ENCODE results near the gene TBCD.

Gene TBCD

DNA sequence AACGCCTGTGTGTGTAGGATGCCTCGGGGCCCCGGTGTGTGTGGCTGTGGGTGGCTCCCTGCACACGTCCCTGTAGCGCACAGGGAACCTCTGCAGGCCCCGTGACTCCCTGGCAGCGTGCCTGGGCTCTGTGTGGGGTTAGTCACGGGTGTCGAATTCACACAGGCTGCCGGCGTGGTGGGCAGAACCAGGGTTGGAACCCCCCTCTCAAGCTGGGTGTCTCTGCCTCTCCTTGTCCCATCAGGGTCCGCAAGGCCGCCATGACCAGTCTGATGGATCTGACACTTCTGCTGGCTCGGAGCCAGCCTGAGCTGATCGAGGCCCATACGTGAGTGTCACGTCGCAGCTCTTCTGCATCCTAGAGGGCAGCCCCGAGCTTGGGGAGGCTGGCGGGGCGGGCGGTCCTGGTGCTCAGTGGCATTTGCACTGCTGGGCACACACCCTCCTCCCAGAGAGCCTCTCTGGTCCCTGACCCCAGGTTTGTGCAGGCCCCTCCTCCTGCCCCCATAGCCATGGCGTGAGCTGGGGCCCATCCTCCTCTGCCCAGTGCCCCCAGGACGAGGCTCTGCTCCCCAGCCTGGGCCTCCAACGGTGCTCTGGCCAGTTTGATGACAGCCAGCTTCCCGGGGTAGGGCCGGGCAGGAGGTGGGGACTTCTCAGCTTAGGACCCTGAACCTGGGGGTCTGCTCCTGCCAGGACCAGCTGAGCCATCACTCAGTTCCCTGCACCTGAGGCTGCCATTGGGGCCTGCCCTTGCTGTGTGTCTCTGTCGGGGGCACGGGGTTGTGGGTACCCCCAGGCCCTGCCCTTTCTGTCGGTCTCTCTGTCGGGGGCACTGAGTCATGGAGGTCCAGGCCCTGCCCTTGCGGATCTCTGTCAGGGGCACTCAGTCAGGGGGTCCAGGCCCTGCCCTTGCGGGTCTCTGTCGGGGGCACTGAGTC, 176.1 kb downstream of the TBCD start:
- no peak for TF ChIP-seq CTCF (IDR thresholded peaks at IDR 0.05; ENCODE audit: low read depth, low read length, missing control alignments)

DNA sequence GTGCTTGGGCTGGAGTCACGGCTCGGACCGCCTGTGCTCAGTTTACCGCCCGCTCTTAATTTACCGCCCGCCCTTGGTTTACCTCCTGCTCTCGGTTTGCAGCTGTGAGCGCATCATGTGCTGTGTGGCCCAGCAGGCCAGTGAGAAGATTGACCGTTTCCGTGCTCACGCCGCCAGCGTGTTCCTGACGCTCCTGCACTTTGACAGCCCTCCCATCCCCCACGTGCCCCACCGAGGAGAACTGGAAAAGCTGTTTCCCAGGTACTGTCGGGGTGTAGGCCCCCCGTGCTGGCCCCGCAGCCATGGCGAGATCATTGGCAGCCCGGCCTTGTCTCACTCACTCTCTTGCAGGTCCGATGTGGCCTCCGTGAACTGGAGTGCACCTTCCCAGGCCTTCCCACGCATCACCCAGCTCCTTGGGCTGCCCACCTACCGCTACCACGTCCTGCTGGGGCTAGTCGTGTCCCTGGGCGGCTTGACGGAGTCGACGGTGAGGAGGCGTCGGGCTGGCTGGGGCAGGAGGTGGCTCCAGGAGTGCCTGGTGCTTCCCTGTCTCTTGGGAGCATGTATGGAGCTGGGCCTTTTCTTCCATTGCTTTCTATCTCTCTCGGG, 177.3 kb downstream of the TBCD start:
- no peak for DNase-seq (ENCODE audit: low read depth)
- no peak overlapping the region for H3K4me3 ChIP-seq (ENCODE audit: low read depth, low read length)
- no peak for TF ChIP-seq CTCF (IDR thresholded peaks at IDR 0.05; ENCODE audit: low read depth, low read length, missing control alignments)

More for the DNA sequence above, 176.1 kb downstream of the TBCD start:
- DNase-seq (ENCODE audit: low read depth): no peak
- no peak overlapping the region for H3K4me3 ChIP-seq (ENCODE audit: low read depth, low read length)

DNA sequence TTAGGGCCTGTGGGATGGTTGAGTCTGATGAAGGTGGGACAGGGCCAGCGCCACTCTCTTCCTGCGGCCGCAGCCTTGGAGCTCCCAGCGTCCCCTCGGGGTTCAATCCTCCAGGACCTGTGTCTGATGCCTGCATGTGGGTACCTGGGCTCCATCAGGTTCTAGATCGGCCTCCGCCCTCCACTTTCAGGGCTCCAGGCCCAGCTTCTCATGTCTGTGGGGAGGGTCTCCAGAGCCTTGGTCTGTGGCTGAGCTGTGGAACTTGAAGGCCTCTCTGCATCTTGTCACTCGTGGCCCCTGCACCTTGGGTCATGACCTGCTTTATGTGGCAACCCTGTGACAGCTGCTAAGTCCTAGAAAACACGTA, 177.8 kb downstream of the TBCD start:
- no peak for TF ChIP-seq CTCF (IDR thresholded peaks at IDR 0.05; ENCODE audit: low read depth, low read length, missing control alignments)
- no peak overlapping the region for H3K4me3 ChIP-seq (ENCODE audit: low read depth, low read length)
- no peak for DNase-seq (ENCODE audit: low read depth)

DNA sequence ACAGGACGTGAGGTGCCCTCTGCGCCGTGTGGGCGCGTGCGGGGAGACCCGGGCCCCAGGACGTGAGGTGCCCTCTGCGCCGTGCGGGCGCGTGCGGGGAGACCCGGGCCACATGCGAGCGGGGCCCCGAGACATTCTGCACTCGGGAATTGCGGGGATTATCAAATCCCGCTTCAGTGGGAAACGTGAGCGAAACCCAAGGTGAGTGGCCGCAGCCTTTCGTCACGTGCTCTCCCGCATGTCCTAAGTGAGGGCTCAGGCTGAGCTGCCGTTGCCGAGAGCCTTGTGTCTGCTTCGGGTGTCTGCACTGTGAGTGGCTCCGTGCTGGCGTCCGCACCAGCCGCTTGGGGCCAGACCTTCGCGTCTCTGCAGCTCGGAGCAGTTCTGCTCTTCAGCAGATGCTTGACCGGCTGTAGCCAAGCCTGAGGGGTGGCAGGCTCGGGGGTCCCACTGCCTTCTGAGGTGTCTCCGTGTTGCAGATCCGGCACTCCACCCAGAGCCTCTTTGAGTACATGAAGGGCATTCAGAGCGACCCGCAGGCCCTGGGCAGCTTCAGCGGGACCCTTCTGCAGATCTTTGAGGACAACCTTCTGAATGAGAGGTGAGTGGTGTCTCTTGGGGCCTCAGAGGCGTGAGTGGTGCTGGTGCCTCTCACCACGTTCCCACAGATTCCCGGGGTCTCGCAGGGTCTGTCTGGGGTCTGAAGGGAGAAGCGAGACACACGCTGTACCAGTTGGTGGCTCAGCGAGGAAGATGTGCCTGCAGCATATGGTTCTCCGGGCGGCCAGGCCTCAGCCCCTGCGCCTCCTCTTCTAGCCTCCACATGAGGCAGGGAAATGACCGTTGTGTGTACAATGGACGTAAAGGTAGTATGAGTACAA, 178.4 kb downstream of the TBCD start:
- no peak overlapping the region for H3K4me3 ChIP-seq (ENCODE audit: low read depth, low read length)
- DNase-seq (ENCODE audit: low read depth): no peak
- no peak for TF ChIP-seq CTCF (IDR thresholded peaks at IDR 0.05; ENCODE audit: low read depth, low read length, missing control alignments)

DNA sequence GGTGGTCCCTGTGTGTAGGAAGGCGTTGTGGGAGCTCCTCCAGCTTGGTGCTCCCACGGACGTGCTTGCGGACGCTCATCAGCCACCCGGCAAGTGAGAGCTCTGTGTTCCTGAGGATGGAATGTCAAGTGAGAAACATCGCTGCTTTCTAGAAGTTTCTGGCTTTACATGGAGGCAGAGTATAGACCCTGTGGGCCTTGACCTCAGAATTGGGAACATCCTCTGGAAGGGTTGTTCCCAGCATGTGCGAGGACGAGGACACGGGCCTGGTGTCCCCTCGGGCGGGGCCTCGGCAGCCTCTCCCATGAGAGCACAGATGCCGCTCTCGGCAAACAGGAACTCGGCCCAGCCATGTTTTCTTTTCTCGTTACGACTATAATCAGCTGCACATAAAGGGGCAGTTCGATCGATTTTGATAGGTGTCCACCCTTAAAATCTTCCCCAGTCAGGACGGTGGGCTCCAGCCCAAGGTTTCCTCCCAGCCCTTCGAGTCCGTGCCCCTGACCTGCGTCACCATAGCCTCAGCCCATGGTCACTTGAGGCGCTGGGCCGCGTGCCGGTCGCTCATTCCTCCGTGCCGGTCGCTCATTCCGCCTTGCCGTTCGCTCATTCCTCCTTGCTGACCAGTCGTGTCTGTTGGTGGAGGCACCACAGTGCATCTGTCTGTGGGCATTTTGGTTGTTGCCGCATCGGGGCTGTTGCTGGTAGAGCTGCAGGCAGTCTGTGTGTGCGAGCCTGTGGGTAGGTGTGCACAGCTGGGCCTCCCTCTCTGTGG, 179.2 kb downstream of the TBCD start:
- DNase-seq (ENCODE audit: low read depth): no peak
- no peak for TF ChIP-seq CTCF (IDR thresholded peaks at IDR 0.05; ENCODE audit: low read depth, low read length, missing control alignments)
- no peak overlapping the region for H3K4me3 ChIP-seq (ENCODE audit: low read depth, low read length)

All from GM12864 (cell line).